ENCODE data around the gene SNX20.

DNA sequence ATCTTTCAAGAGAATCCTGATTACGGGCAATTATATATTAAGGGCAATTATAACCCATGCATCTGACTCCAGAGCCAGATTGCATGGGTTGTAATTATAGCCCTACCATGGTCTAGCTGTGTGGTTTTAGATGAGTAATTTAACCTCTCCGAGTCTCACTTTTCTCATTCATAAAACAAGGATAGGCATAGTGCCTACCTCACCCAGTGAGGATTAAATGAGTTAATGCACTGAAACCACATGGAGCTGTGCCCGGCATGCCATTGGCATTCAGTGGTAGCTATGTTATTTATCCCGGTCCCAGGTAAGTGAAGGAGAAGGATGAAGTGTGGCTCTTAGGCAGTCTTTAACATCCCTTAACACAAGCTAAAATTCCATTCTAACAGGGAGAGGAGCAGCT lies 6.3 kb downstream of the SNX20 start:
- TF ChIP-seq IRF4 (IDR thresholded peaks at IDR 0.05; ENCODE audit: low read depth, low read length) (no peak), RFX5 (IDR thresholded peaks at IDR 0.05; ENCODE audit: low read depth, low read length) (no peak), CTCF (IDR thresholded peaks at IDR 0.05 in 2 of 3, conservative IDR thresholded peaks at IDR 0.05 in 1 of 3; ENCODE audit: control insufficient read depth in 2 of 3, extremely low read depth in 1 of 3, insufficient read depth in 1 of 3, low read depth in 3 of 3, low read length in 3 of 3) (no peak), IRF3 (IDR thresholded peaks at IDR 0.05) (no peak), YY1 (IDR thresholded peaks at IDR 0.05; ENCODE audit: low read depth, low read length) (no peak)

Measured in GM12878 (cell line).